Mesothelial cell of epicardium (in vitro differentiated cells): ENCODE measurements around the gene CYTH1. TPM values are rescaled to one million over a fixed set of nuclear protein-coding genes. Genes with fewer than 3 reads are reported as not detected.

Source experiments
- DNase-seq, 2 experiments: peaks; one replicate each; pipeline ENCODE4 v3.0.0; 2021; ENCODE audit warnings: low spot score in 2 of 2; ENCODE audit not compliant: unreplicated experiment in 2 of 2
- H3K27ac Mint-ChIP-seq: 2 replicates; pipeline ENCODE4 v1.8.0; 2021; ENCODE audit warnings: mixed read lengths
- H3K27me3 Mint-ChIP-seq: 2 replicates; pipeline ENCODE4 v1.8.0; 2021; ENCODE audit warnings: low read depth, mixed read lengths
- H3K36me3 Mint-ChIP-seq: 2 replicates; pipeline ENCODE4 v1.8.0; 2021; ENCODE audit warnings: mixed read lengths
- H3K4me1 Mint-ChIP-seq: 2 replicates; pipeline ENCODE4 v1.8.0; 2021; ENCODE audit warnings: mixed read lengths
- H3K4me3 Mint-ChIP-seq: 2 replicates; pipeline ENCODE4 v1.8.0; 2021; ENCODE audit warnings: mild to moderate bottlenecking, moderate library complexity, mixed read lengths
- H3K9me3 Mint-ChIP-seq: 2 replicates; pipeline ENCODE4 v1.8.0; 2021; ENCODE audit warnings: mixed read lengths
- total RNA-seq: library from RNA; stranded (reverse); gene quantifications from 3 replicates; pipeline ENCODE4 v1.2.1, GENCODE V29; 2021
- TF ChIP-seq, protein P1 (sequence below): fragments of 200-600 bp; sonication (generic); IDR thresholded peaks from one replicate; pipeline ENCODE4 v1.5.0; 2021; ENCODE audit warnings: antibody characterized with exemption; ENCODE audit not compliant: unreplicated experiment

CYTH1 gene
- total RNA-seq, 1 donor from 2014 or later: 42.8 TPM

DNA sequence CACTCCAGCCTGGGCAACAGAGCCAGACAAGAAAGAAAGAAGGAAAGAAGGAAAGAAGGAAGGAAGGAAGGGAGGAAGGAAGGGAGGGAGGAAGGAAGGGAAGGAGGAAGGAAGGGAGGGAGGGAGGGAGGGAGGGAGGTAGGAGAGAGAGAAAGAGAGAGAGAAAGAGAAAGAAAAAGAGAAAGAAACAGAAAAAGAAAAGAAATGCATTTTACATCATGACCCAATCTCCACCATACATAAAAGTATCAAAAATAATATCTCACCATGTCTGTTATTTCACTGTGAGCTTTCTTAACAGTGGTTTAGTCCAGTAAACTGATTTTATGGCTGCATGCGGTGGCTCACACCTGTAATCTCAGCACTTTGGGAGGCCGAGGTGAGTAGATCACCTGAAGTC, 70.0 kb downstream of the CYTH1 start:
- no peak for DNase-seq
- no peak overlapping the region for H3K27ac Mint-ChIP-seq
- H3K4me1 Mint-ChIP-seq: peaks cover 44% of the 10 kb centered on the region
- TF ChIP-seq, protein P1, sequence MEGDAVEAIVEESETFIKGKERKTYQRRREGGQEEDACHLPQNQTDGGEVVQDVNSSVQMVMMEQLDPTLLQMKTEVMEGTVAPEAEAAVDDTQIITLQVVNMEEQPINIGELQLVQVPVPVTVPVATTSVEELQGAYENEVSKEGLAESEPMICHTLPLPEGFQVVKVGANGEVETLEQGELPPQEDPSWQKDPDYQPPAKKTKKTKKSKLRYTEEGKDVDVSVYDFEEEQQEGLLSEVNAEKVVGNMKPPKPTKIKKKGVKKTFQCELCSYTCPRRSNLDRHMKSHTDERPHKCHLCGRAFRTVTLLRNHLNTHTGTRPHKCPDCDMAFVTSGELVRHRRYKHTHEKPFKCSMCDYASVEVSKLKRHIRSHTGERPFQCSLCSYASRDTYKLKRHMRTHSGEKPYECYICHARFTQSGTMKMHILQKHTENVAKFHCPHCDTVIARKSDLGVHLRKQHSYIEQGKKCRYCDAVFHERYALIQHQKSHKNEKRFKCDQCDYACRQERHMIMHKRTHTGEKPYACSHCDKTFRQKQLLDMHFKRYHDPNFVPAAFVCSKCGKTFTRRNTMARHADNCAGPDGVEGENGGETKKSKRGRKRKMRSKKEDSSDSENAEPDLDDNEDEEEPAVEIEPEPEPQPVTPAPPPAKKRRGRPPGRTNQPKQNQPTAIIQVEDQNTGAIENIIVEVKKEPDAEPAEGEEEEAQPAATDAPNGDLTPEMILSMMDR: no peak
- no peaks in the 10 kb centered on the region for H3K27me3 Mint-ChIP-seq
- H3K36me3 Mint-ChIP-seq: peaks cover 3% of the 10 kb centered on the region
- no peaks in the 10 kb centered on the region for H3K9me3 Mint-ChIP-seq
- H3K4me3 Mint-ChIP-seq: no peak overlapping the region

DNA sequence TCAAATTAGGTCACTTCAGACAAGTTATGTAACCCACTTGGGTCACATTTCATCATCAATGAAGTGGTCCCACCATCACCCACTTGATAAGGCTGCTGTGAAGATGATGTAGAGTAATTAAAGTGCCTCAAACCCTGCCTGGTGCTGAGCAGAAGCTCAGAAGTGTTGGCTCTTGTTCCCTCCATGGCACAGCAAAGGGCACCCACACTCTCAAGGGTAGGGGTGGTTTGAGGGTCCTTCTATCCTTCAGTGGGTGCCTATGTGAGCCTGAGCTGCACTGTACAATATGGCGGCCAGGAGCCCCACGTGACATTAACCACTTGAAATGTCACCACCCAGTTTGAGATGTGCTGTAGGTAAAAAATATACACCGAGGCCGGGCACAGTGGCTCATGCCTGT, 71.5 kb downstream of the CYTH1 start:
- no peaks in the 10 kb centered on the region for H3K9me3 Mint-ChIP-seq
- H3K27ac Mint-ChIP-seq: peak overlapping the region; percentile 40
- H3K36me3 Mint-ChIP-seq: peaks cover 4% of the 10 kb centered on the region
- H3K4me1 Mint-ChIP-seq: peaks cover 41% of the 10 kb centered on the region
- no peaks in the 10 kb centered on the region for H3K27me3 Mint-ChIP-seq
- no peak overlapping the region for H3K4me3 Mint-ChIP-seq
- TF ChIP-seq, protein P1: no peak
- DNase-seq: no peak

DNA sequence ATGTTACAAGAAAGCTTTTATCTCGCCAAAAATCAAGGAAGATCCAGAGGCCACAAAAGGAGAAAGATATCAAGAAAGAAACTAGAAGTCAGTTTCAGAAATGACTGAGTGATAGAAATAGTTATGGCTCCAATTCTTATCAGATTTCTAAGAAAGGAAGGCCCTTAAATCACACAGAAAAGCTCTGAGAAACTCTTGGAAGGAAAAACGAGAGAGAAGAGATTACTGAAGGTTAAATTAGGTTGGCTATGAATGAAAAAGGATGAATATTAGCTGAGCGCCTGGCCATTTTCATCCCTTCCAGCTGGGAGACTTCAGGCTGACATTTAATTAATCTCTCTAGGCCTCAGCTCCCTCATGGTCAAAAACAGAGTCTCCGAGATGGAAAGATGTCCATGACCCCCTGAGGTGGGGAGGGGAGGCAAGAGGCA, 72.3 kb downstream of the CYTH1 start:
- Mint-ChIP-seq H3K27me3 (no peaks in the 10 kb centered on the region), H3K36me3 (peaks cover 8% of the 10 kb centered on the region), H3K27ac (peak overlapping the region; percentile 40), H3K4me3 (no peak overlapping the region), H3K9me3 (no peaks in the 10 kb centered on the region), H3K4me1 (peaks cover 35% of the 10 kb centered on the region)
- TF ChIP-seq, protein P1: no peak
- no peak for DNase-seq

DNA sequence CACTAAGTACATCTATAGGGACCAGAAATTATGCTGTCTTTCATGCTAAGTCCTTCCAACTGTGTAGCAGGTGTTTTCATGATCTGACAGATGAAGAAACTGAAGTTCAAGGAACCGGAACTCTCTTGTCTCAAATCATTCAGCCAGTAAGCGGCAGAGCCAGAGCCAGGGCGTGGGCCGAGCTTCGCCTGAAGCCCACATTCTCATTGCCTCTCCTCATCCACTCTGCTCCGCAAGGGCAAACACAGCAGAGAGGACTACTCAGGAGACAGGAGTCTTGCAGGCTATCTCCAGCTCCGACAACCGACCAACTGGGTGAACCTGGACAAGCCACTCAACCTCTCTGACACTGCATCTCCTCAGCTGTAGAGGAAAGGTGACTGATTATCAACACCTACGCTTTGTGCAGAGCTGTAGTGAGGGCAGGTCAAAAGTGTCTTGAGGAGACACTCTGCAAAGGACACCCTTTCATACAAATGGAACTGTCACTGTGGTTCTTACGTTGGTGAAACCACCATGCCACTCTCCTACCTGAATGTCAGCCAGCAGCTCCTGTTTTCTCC, 72.9 kb downstream of the CYTH1 start:
- Mint-ChIP-seq H3K4me3 (no peak overlapping the region), H3K27ac (peak overlapping the region; percentile 40), H3K27me3 (no peaks in the 10 kb centered on the region), H3K36me3 (peaks cover 8% of the 10 kb centered on the region), H3K9me3 (no peaks in the 10 kb centered on the region), H3K4me1 (peaks cover 35% of the 10 kb centered on the region)
- TF ChIP-seq, protein P1: no peak
- no peak for DNase-seq

DNA sequence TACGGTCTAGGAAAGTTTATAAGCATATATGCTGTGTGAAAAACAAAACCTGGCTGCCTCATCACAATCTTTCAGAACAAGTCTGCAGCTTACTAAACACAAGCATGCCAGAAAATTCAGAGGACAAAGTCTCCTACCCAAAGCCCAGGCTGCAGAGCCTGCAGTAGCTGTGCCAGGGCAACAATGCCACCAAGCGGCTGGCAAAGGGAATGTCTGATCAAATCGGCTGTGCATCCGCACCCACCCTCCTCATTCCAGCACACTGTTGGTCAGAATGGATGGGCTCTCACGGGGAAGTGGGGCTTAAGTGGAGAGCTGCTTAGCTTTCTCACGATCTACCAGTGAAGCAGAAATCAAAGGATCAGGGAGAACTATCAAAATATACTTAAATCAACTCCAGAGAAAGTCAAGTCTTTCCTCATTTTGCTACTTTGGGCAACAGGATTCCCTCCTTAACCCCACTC, 73.5 kb downstream of the CYTH1 start:
- no peak overlapping the region for H3K4me3 Mint-ChIP-seq
- no peaks in the 10 kb centered on the region for H3K9me3 Mint-ChIP-seq
- no peaks in the 10 kb centered on the region for H3K27me3 Mint-ChIP-seq
- peaks cover 10% of the 10 kb centered on the region for H3K36me3 Mint-ChIP-seq
- peak; percentile 44 to 71 for DNase-seq
- TF ChIP-seq, protein P1: peak; percentile 58
- H3K27ac Mint-ChIP-seq: peak overlapping the region; percentile 52
- peaks cover 35% of the 10 kb centered on the region for H3K4me1 Mint-ChIP-seq

DNA sequence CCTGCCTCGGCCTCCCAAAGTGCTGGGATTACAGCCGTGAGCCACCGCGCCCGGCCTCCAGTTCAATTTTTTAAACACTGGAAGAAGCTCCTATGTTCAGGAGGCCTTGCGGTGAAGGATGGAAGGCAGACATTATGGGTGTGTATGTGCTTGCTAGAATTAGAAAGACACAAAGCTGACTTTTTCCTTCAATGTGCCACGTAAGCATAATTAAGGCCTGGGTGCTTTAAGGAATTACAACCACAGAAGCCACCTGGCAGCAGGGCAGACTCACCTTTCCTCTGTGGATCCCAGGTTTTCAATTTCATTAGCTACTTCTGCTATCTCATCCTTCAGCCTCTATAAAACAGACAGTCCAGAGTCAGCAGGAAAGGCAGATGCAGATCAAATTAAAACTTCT, 74.2 kb downstream of the CYTH1 start:
- Mint-ChIP-seq H3K4me3 (no peak overlapping the region), H3K9me3 (no peaks in the 10 kb centered on the region), H3K27ac (peak overlapping the region; percentile 52), H3K36me3 (peaks cover 12% of the 10 kb centered on the region), H3K4me1 (peaks cover 35% of the 10 kb centered on the region), H3K27me3 (no peaks in the 10 kb centered on the region)
- TF ChIP-seq, protein P1: no peak
- no peak for DNase-seq
